Activated CD8-positive, alpha-beta T cell treated with anti-CD3 and anti-CD28 coated beads for 36 hours (primary cell): Measurements from ENCODE around the gene RAB40B. TPM values are rescaled to one million over a fixed set of nuclear protein-coding genes. Genes with fewer than 3 reads are reported as not detected.

Source experiments
- ATAC-seq: fragments of 200-7000 bp; cut with Tn5 transposase; one replicate; pipeline ENCODE4 v1.10.0; 2021; ENCODE audit warnings: mild to moderate bottlenecking, moderate library complexity
- CTCF ChIA-PET: fragments of 350-600 bp; sonication (Branson Sonifier 250); formaldehyde crosslinking; loops from one replicate; lab custom pipeline; 2021; ENCODE audit warnings: antibody characterized with exemption; lab: Charles Lee
- POLR2A ChIA-PET: fragments of 350-600 bp; sonication (Branson Sonifier 250); formaldehyde crosslinking; loops from one replicate; lab custom pipeline; 2021; ENCODE audit warnings: antibody characterized with exemption; lab: Charles Lee
- DNase-seq: peaks from one replicate; pipeline ENCODE4 v3.0.0-alpha.2; 2020
- H3K27ac Mint-ChIP-seq: one replicate; pipeline ENCODE4 v1.8.0; 2021; ENCODE audit warnings: mild to moderate bottlenecking, mixed read lengths
- H3K27me3 Mint-ChIP-seq: one replicate; pipeline ENCODE4 v1.8.0; 2021; ENCODE audit warnings: mixed read lengths
- H3K36me3 Mint-ChIP-seq: one replicate; pipeline ENCODE4 v1.8.0; 2021; ENCODE audit warnings: low read depth, mixed read lengths
- H3K4me1 Mint-ChIP-seq: one replicate; pipeline ENCODE4 v1.8.0; 2021; ENCODE audit warnings: low read depth, mixed read lengths
- H3K4me3 Mint-ChIP-seq: one replicate; pipeline ENCODE4 v1.8.0; 2021; ENCODE audit warnings: mild to moderate bottlenecking, moderate library complexity, mixed read lengths
- H3K9me3 Mint-ChIP-seq: one replicate; pipeline ENCODE4 v1.8.0; 2021; ENCODE audit warnings: mixed read lengths
- CTCF ChIP-seq: fragments of 200-600 bp; IDR thresholded peaks from one replicate; pipeline ENCODE4 v1.8.0; 2022; ENCODE audit warnings: antibody characterized with exemption, mild to moderate bottlenecking
- intact Hi-C: fragments of 100-400 bp; cut with micrococcal nuclease; formaldehyde crosslinking; loops from one replicate; pipeline ENCODE4 v1.10.0; 2022
- total RNA-seq, 2 experiments: library from RNA; stranded (reverse); gene quantifications; one replicate each; pipeline ENCODE4 v1.2.3, GENCODE V29; 2021

Gene RAB40B
- total RNA-seq, 2 experiments from 2014 or later = 1.6 to 3.4 TPM

GRCh38 chr17:82615084-82616020, 83.1 kb downstream of the RAB40B start:
- no peak for TF ChIP-seq CTCF
- DNase-seq = no peak
- H3K4me1 Mint-ChIP-seq = no peaks in the 10 kb centered on the region
- no peaks in the 10 kb centered on the region for H3K9me3 Mint-ChIP-seq
- peaks cover 42% of the 10 kb centered on the region for H3K36me3 Mint-ChIP-seq
- no peak overlapping the region for H3K27ac Mint-ChIP-seq
- intact Hi-C loops = no loop called here
- H3K27me3 Mint-ChIP-seq = no peaks in the 10 kb centered on the region
- POLR2A ChIA-PET = interaction anchor here (1.0 kb wide), 1 partner anchor 10 kb away, joined by 3 read pairs; no protein-coding TSS in a partner anchor
- CTCF ChIA-PET = interaction anchor here (1.5 kb wide), 1 partner anchor 12 kb away, joined by 5 read pairs; no protein-coding TSS in a partner anchor
- H3K4me3 Mint-ChIP-seq = no peak overlapping the region
- no peak for ATAC-seq

- H3K27ac Mint-ChIP-seq = no peak overlapping the region
- DNase-seq = no peak
- intact Hi-C loops = no loop called here
- ChIA-PET CTCF (no interaction called here), POLR2A (interaction anchor here (1.0 to 1.9 kb wide), 2 partner anchors 8 to 15 kb away, joined by 3 to 4 read pairs; no protein-coding TSS in a partner anchor)
- H3K27me3 Mint-ChIP-seq = no peaks in the 10 kb centered on the region
- no peak for ATAC-seq
- H3K9me3 Mint-ChIP-seq = no peaks in the 10 kb centered on the region
- no peaks in the 10 kb centered on the region for H3K4me1 Mint-ChIP-seq
- H3K4me3 Mint-ChIP-seq = no peak overlapping the region
- TF ChIP-seq CTCF = no peak
- H3K36me3 Mint-ChIP-seq = peaks cover 45% of the 10 kb centered on the region
Observed at GRCh38 chr17:82614095-82614631, 84.3 kb downstream of the RAB40B start.

- POLR2A ChIA-PET = interaction anchor here (1.9 kb wide), 1 partner anchor 16 kb away, joined by 4 read pairs; no protein-coding TSS in a partner anchor
- no peaks in the 10 kb centered on the region for H3K27me3 Mint-ChIP-seq
- no peaks in the 10 kb centered on the region for H3K9me3 Mint-ChIP-seq
- no peaks in the 10 kb centered on the region for H3K4me1 Mint-ChIP-seq
- DNase-seq = no peak
- no peak overlapping the region for H3K27ac Mint-ChIP-seq
- peaks cover 42% of the 10 kb centered on the region for H3K36me3 Mint-ChIP-seq
- H3K4me3 Mint-ChIP-seq = no peak overlapping the region
- no peak for TF ChIP-seq CTCF
- ATAC-seq = peak; percentile 27
- CTCF ChIA-PET = no interaction called here
- intact Hi-C loops = no loop called here
Observed at GRCh38 chr17:82613283-82614094, 85.0 kb downstream of the RAB40B start.

GRCh38 chr17:82611140-82612058, 87.1 kb downstream of the RAB40B start:
- no peak overlapping the region for H3K4me3 Mint-ChIP-seq
- intact Hi-C loops = no loop called here
- ATAC-seq (no peak), DNase-seq (peak; percentile 31)
- H3K27ac Mint-ChIP-seq = no peak overlapping the region
- POLR2A ChIA-PET = no interaction called here
- H3K27me3 Mint-ChIP-seq = no peaks in the 10 kb centered on the region
- no peaks in the 10 kb centered on the region for H3K4me1 Mint-ChIP-seq
- H3K9me3 Mint-ChIP-seq = no peaks in the 10 kb centered on the region
- TF ChIP-seq CTCF = no peak
- H3K36me3 Mint-ChIP-seq = peaks cover 37% of the 10 kb centered on the region
- CTCF ChIA-PET = no interaction called here
